Sigmoid colon (tissue), 4 donors: ENCODE measurements around the gene HTRA2.

Experiments
- EP300 ChIP-seq, 4 donors: sonication (generic); formaldehyde crosslinking; IDR thresholded peaks; one replicate each; pipeline ENCODE4 v1.6.1; 2017; ENCODE audit warnings: antibody characterized with exemption in 4 of 4
- POLR2A ChIP-seq, 2 donors: fragments of 450-650 bp; IDR thresholded peaks; one replicate each; pipeline ENCODE4 v1.6.1; 2016; ENCODE audit warnings: antibody characterized with exemption in 2 of 2, mild to moderate bottlenecking in 2 of 2, moderate library complexity in 2 of 2
- TF ChIP-seq, protein P1 (sequence below), 4 experiments: fragments of 450-650 bp in 3 of 4; fragments of 200-600 bp in 1 of 4; IDR thresholded peaks; one replicate each; pipeline ENCODE4 v1.5.1; 2016 to 2019; ENCODE audit warnings: antibody characterized with exemption in 4 of 4, mild to moderate bottlenecking in 3 of 4, moderate library complexity in 2 of 4

DNA sequence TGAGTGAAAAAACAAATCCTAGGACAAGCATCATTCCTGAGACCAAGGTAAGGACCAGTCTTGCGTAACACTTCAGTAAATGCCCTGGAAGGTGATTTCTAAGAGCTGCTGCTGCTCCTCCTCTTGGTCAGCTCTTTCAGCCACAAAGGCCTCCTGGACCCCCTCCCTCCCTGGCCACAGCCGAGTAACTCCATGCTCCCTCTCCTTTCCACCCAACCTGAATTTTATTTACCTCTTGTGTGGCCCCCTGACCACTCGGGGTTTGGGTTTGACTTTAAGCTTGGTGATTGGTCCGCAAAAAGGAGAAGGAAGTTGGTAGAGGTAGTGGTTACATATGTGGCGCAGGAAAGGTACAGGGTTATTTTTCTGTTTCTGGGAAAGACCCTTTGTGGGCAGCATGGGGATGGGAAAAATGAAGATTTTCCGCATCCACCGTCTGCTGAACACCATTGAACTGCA is 9.2 kb downstream of the HTRA2 start:
- TF ChIP-seq, protein P1, sequence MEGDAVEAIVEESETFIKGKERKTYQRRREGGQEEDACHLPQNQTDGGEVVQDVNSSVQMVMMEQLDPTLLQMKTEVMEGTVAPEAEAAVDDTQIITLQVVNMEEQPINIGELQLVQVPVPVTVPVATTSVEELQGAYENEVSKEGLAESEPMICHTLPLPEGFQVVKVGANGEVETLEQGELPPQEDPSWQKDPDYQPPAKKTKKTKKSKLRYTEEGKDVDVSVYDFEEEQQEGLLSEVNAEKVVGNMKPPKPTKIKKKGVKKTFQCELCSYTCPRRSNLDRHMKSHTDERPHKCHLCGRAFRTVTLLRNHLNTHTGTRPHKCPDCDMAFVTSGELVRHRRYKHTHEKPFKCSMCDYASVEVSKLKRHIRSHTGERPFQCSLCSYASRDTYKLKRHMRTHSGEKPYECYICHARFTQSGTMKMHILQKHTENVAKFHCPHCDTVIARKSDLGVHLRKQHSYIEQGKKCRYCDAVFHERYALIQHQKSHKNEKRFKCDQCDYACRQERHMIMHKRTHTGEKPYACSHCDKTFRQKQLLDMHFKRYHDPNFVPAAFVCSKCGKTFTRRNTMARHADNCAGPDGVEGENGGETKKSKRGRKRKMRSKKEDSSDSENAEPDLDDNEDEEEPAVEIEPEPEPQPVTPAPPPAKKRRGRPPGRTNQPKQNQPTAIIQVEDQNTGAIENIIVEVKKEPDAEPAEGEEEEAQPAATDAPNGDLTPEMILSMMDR (IDR thresholded peaks at IDR 0.05), result no peak
- TF ChIP-seq EP300 (IDR thresholded peaks at IDR 0.05) (no peak), POLR2A (IDR thresholded peaks at IDR 0.05) (no peak)
